B cell (primary cell): ENCODE results near the gene CETN2. TPM values are rescaled to one million over a fixed set of nuclear protein-coding genes. Genes with fewer than 3 reads are reported as not detected.

Source experiments
- ATAC-seq: fragments of 200-7000 bp; cut with Tn5 transposase; one replicate; pipeline ENCODE4 v1.10.0; 2021; ENCODE audit warnings: low read depth, mild to moderate bottlenecking, moderate number of reproducible peaks, moderate library complexity
- CTCF ChIA-PET: fragments of 350-600 bp; sonication (Branson Sonifier 250); formaldehyde crosslinking; loops from one replicate; lab custom pipeline; 2021; ENCODE audit warnings: antibody characterized with exemption, inconsistent platforms; lab: Charles Lee
- POLR2A ChIA-PET: fragments of 350-600 bp; sonication (Branson Sonifier 250); formaldehyde crosslinking; loops from one replicate; lab custom pipeline; 2021; ENCODE audit warnings: antibody characterized with exemption; lab: Charles Lee
- DNase-seq: peaks from one replicate; pipeline ENCODE4 v3.0.0; 2013
- H2AFZ ChIP-seq: 2 replicates; pipeline ENCODE4 v1.6.1; 2012; ENCODE audit warnings: mild to moderate bottlenecking, low read depth, low read length; ENCODE audit not compliant: insufficient read depth, poor library complexity, severe bottlenecking
- H3K27ac ChIP-seq, 2 donors: 1 replicate in 1 of 2; 2 replicates in 1 of 2; pipeline ENCODE4 v1.5.1; 2012 to 2013; ENCODE audit warnings: low read length in 2 of 2, mild to moderate bottlenecking in 2 of 2, moderate library complexity in 1 of 2
- H3K27me3 ChIP-seq, 4 experiments: fragments of 200-600 bp in 1 of 4; sonication (generic) in 1 of 4; replicated peaks in 1 of 4; 1 replicate in 2 of 4; 2 replicates in 2 of 4; pipeline versions ENCODE4 v1.6.1 to v1.7.0; 2013 to 2016; ENCODE audit warnings: low read length in 3 of 4, mild to moderate bottlenecking in 2 of 4, mixed read lengths in 1 of 4, moderate library complexity in 1 of 4; ENCODE audit not compliant: insufficient read depth in 4 of 4, control insufficient read depth in 3 of 4; ENCODE audit errors: control extremely low read depth in 1 of 4
- H3K36me3 ChIP-seq, 2 experiments: replicated peaks in 1 of 2; 1 replicate in 1 of 2; 2 replicates in 1 of 2; pipeline versions ENCODE4 v1.6.1 to v1.7.1; 2013; ENCODE audit warnings: low read length in 1 of 2; ENCODE audit not compliant: insufficient read depth in 2 of 2, control insufficient read depth in 1 of 2; ENCODE audit errors: control extremely low read depth in 1 of 2, extremely low read depth in 1 of 2
- H3K4me1 ChIP-seq, 2 donors: fragments of 200-600 bp in 1 of 2; sonication (generic) in 1 of 2; 1 replicate in 1 of 2; 2 replicates in 1 of 2; pipeline versions ENCODE4 v1.5.1 to v1.6.1; 2013 to 2017; ENCODE audit warnings: low read length in 2 of 2; ENCODE audit not compliant: control insufficient read depth in 2 of 2, insufficient read depth in 2 of 2
- H3K4me2 ChIP-seq: replicated peaks from 2 replicates; pipeline ENCODE3; 2012; ENCODE audit warnings: mild to moderate bottlenecking, low read depth, low read length; ENCODE audit not compliant: poor library complexity, severe bottlenecking
- H3K4me3 ChIP-seq, 5 experiments: fragments of 200-600 bp in 1 of 5; sonication (generic) in 1 of 5; 1 replicate in 3 of 5; 2 replicates in 2 of 5; pipeline versions ENCODE4 v1.5.1 to v1.7.0; 2011 to 2016; ENCODE audit warnings: low read length in 4 of 5, mild to moderate bottlenecking in 4 of 5, low read depth in 2 of 5, control low read depth in 1 of 5, moderate library complexity in 1 of 5; ENCODE audit not compliant: insufficient read depth in 1 of 5; ENCODE audit errors: control extremely low read depth in 1 of 5, extremely low read depth in 1 of 5
- H3K79me2 ChIP-seq: fragments of 200-600 bp; sonication (generic); one replicate; pipeline ENCODE4 v1.6.0; 2016; ENCODE audit warnings: low read length; ENCODE audit not compliant: control insufficient read depth, insufficient read depth
- H3K9ac ChIP-seq: fragments of 200-600 bp; sonication (generic); 2 replicates; pipeline ENCODE4 v1.6.1; 2017; ENCODE audit warnings: mild to moderate bottlenecking, low read length, moderate library complexity
- H3K9me3 ChIP-seq, 3 donors: one replicate each; pipeline versions ENCODE4 v1.6.1 to v1.7.1; 2013; ENCODE audit warnings: low read length in 2 of 3; ENCODE audit not compliant: control insufficient read depth in 2 of 3, insufficient read depth in 1 of 3; ENCODE audit errors: control extremely low read depth in 1 of 3
- H4K20me1 ChIP-seq: 2 replicates; pipeline ENCODE4 v1.6.0; 2012; ENCODE audit warnings: mild to moderate bottlenecking, low read length; ENCODE audit not compliant: insufficient read depth, control insufficient read depth, poor library complexity, severe bottlenecking
- H3K27ac Mint-ChIP-seq: one replicate; pipeline ENCODE4 v1.8.0; 2021; ENCODE audit warnings: mixed read lengths
- H3K27me3 Mint-ChIP-seq: one replicate; pipeline ENCODE4 v1.8.0; 2021; ENCODE audit warnings: mixed read lengths
- H3K4me1 Mint-ChIP-seq: one replicate; pipeline ENCODE4 v1.8.0; 2021; ENCODE audit warnings: mixed read lengths
- H3K4me3 Mint-ChIP-seq: one replicate; pipeline ENCODE4 v1.8.0; 2021; ENCODE audit warnings: mixed read lengths
- H3K9me3 Mint-ChIP-seq: one replicate; pipeline ENCODE4 v1.8.0; 2022; ENCODE audit warnings: mixed read lengths; ENCODE audit not compliant: insufficient read depth
- CTCF ChIP-seq: fragments of 200-600 bp; IDR thresholded peaks from one replicate; pipeline ENCODE4 v1.8.0; 2022; ENCODE audit warnings: antibody characterized with exemption, mild to moderate bottlenecking
- EZH2 ChIP-seq: IDR thresholded peaks from 2 replicates; pipeline ENCODE4 v1.6.1; 2012; ENCODE audit warnings: borderline replicate concordance, low read depth, mild to moderate bottlenecking, moderate library complexity, low read length; ENCODE audit not compliant: insufficient read depth, poor library complexity, severe bottlenecking
- WGBS: methylation state at CpG from one replicate; pipeline ENCODE4 v1.1.5; 2013; ENCODE audit warnings: missing lambda C conversion rate; ENCODE audit not compliant: insufficient coverage; 5-methylcytosine and 5-hydroxymethylcytosine counted together
- intact Hi-C: fragments of 100-400 bp; cut with micrococcal nuclease; formaldehyde crosslinking; loops from one replicate; pipeline ENCODE4 v1.10.0; 2022
- polyA plus RNA-seq: library from polyadenylated mRNA; depleted of rRNA; stranded (reverse); fragments of >200 nt; gene quantifications from 2 replicates; pipeline ENCODE4 v1.2.3, GENCODE V29; 2012
- total RNA-seq, 2 donors: library from RNA; stranded (reverse); fragments of 120-200 nt in 1 of 2; gene quantifications; 1 replicate in 1 of 2; 2 replicates in 1 of 2; pipeline versions ENCODE4 v1.2.3 to v1.2.4, GENCODE V29; 2013 to 2022

The CETN2 gene
- total and polyA plus RNA-seq, 2 donors (not counting 1 experiment from before 2014, with no cell fraction given) = 3.3 to 9.4 TPM

DNA sequence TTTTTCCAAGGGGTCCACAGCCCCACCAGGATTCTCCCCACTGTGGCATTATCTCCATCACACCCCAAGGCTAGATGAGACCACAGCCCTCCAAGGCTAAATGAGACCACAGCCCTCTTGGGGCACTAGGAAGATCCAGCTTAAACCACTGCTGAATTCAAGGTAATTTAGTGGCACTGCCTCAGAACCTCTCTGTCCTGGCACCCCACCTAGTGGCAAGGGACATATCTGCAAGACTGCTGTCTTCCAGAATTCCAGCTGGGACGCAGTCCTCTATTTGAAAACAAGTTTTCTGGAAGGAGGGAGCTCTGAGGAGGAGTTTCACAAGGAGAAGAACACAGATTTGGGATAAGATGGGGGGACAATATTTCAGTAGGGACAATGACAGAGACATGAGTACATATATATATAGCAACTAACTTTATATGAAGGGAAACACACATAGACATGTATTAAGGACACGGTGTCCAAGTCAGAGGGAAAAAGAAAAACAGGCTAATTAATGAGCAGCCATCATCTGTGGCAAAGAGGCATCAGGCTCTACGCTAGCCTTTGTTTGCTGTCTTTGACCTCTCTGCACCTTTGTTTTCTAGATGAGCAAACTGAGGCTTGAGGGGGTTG is 9.3 kb downstream of the CETN2 start:
- Histone ChIP-seq H3K4me1 (no peaks in the 10 kb centered on the region), H3K36me3 (no peaks in the 10 kb centered on the region), H2AFZ (no peak overlapping the region), H3K9me3 (no peaks in the 10 kb centered on the region), H3K27ac (no peak overlapping the region), H3K4me3 (no peak overlapping the region), H3K9ac (no peak overlapping the region), H3K4me2 (no peak overlapping the region), H3K27me3 (peaks cover 0 to 3% (median 0%) of the 10 kb centered on the region in 4 experiments), H3K79me2 (no peaks in the 10 kb centered on the region), H4K20me1 (no peaks in the 10 kb centered on the region)
- Mint-ChIP-seq H3K27ac (no peak overlapping the region), H3K4me3 (no peak overlapping the region), H3K27me3 (peaks cover 8% of the 10 kb centered on the region), H3K4me1 (no peaks in the 10 kb centered on the region), H3K9me3 (no peaks in the 10 kb centered on the region)
- CTCF ChIA-PET = no interaction called here
- ATAC-seq (no peak), DNase-seq (no peak)
- POLR2A ChIA-PET = interaction anchor here (0.6 kb wide), 1 partner anchor 803 kb away, joined by 5 read pairs; no protein-coding TSS in a partner anchor
- TF ChIP-seq CTCF = peak; percentile 19
- no peak for TF ChIP-seq EZH2
- WGBS = no CpG with 5 or more reads among the region's 3 CpGs
- intact Hi-C loops = no loop called here

DNA sequence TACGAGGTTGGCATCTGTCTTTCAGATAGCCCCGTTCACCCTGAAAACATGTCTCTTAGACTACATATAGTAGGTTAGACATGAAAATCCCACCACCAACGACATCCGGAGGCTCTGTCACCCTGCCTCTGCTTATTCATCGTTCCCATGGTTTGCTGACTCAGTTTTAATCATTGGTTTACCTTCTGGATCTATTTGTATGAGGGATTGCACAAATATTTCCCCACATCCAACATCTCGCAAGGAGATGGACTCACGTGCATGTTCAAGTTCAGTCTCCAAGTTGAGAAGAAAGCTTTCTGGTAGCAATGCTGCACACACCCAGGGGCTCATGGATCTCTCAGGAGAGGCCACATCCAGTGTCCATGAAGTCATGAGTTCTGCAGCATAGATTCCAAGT is 10.8 kb downstream of the CETN2 start:
- no peak overlapping the region for H3K9ac ChIP-seq
- no peaks in the 10 kb centered on the region for H3K4me1 ChIP-seq
- H2AFZ ChIP-seq = no peak overlapping the region
- H3K9me3 ChIP-seq = no peaks in the 10 kb centered on the region
- WGBS = no CpG with 5 or more reads among the region's 7 CpGs
- CTCF ChIA-PET = no interaction called here
- no peak overlapping the region for H3K4me3 ChIP-seq
- H3K27ac Mint-ChIP-seq = no peak overlapping the region
- H3K27me3 Mint-ChIP-seq = peaks cover 8% of the 10 kb centered on the region
- H3K36me3 ChIP-seq = no peaks in the 10 kb centered on the region
- no peaks in the 10 kb centered on the region for H3K4me1 Mint-ChIP-seq
- H3K4me2 ChIP-seq = no peak overlapping the region
- DNase-seq (no peak), ATAC-seq (no peak)
- no peak overlapping the region for H3K4me3 Mint-ChIP-seq
- H3K79me2 ChIP-seq = no peaks in the 10 kb centered on the region
- intact Hi-C loops = loop anchor here (5.0 kb wide), 1 partner anchor 1667 kb away; no protein-coding TSS in a partner anchor
- H3K27me3 ChIP-seq = peaks cover 0 to 3% (median 0%) of the 10 kb centered on the region in 4 experiments
- POLR2A ChIA-PET = no interaction called here
- no peaks in the 10 kb centered on the region for H4K20me1 ChIP-seq
- TF ChIP-seq CTCF = no peak
- TF ChIP-seq EZH2 = no peak
- H3K9me3 Mint-ChIP-seq = no peaks in the 10 kb centered on the region
- no peak overlapping the region for H3K27ac ChIP-seq
